ENCODE measurements around the gene AIMP2.
"Not testable (repeated sequence)": the region's sequence is repeated elsewhere in the genome, so short reads cannot be mapped to it uniquely, and the experiment has no call there.

The AIMP2 gene

DNA sequence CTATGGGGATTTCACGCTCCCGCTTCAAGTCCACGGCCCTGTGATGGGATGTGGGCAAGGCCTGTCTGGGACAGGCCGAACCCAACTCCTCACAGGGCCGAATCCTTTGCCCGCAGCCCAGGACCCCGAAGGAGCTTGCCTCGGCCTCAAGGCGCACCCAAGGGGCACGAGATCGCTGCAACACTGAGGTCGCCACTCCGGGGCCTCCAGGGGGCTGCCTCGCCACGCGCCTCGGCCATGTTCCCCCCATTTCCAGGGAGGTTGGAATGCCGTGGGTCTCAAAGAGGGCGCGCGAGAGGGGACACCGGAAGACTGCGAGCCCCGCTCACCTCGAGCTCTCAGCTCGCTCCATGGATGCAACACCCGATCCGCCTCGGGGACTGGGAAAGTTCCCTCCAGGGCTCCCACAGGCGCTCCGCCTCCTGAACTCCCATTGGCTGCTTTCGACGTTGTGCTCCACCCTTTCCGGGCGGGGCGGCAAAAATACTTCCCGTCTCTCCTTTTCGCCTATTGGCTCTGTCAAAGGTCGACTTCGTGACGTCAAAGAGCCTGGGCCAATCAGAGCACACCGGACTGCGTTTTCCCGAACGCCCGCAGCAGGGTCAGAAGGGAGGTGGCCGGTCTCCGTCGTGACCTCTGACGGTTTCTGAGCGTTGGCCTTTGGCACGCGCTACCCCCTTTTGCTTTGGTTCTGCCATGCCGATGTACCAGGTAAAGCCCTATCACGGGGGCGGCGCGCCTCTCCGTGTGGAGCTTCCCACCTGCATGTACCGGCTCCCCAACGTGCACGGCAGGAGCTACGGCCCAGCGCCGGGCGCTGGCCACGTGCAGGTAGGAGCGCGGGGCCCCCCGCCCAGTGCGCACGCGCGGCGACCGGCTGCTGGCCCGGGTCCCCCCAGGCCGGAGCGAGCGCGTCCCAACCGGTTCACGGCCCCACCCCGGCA lies at the start of gene AIMP2, which contains the start of gene PMS2:
AIMP2 (plus strand) TSS at position 605 of the 944 bp plus-strand sequence; CDS start at position 697, 92 bp downstream.
PMS2 (minus strand) TSS at position 382 of the 944 bp plus-strand sequence; CDS start at position 352, 30 bp downstream.
- peak; percentile 95 for DNase-seq

DNA sequence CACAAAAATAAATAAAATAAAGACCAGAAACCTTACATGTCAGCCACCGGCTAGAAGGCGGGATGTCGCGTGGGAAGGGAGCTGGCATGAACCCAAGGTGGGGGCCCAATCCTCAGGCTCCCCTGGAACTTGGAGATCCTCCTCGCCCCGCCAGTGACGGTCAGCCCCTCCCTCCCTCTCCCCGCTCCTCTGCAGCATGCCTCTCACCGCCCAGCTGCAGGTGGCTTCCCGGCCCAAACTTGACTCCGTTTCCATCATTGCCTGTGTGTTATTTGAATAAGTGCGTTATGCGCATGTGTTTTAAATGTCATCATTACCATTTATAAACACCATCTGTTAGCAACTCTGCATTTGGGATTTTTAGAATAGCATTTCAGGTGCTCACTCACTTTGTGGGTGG lies 45.9 kb upstream of the AIMP2 start:
- not testable (repeated sequence) for DNase-seq

DNA sequence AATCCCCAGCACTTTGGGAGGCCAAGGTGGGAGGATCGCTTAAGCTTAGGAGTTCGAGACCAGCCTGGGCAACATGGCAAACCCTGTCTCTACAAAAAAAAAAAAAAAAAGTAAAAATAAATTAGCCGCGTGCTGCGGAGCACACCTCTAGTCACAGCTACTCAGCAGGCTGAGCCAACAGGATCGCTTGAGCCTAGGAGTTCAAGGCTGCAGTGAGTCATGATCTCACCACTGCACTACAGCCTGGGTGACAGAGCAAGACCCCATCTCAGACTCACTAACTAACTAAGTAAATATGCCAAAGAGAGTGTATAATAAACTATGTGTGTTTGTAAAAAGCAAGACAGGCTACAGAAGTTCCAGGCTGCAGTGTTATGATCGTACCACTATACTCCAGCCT lies 45.3 kb upstream of the AIMP2 start:
- not testable (repeated sequence) for DNase-seq

DNA sequence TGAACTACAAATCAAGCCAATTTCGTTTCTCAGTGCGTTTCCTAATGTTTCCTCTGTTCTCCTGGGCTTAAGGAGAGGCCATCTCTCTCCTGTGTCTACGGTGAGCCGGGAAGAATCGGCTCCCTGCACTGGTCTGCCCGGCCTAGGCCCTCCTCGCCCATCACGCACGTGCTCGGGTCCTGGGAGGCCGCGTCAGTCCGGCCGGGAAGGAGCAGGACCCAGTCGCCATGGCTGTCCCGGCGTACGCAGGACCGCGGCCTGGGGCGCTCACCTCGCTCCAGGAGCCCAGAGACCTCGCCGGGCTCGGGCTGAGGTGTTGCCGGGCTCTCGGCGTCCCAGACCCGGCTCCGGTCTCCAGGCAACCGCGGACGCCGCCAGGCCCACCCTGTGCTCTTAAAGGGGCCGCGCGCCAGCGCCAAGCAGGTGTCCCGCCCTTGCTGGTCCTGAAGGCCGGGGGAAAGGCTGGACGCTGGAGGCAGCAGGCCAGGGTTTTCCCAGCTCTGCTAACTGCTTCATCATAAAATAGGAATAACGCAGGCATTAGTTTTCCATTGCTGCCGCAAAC lies 38.6 kb upstream of the AIMP2 start, which contains the start of gene RSPH10B:
RSPH10B (minus strand) TSS at position 343 of the 565 bp plus-strand sequence. CDS start 3,573 bp downstream, outside the sequence.
- DNase-seq, result not testable (repeated sequence)

DNA sequence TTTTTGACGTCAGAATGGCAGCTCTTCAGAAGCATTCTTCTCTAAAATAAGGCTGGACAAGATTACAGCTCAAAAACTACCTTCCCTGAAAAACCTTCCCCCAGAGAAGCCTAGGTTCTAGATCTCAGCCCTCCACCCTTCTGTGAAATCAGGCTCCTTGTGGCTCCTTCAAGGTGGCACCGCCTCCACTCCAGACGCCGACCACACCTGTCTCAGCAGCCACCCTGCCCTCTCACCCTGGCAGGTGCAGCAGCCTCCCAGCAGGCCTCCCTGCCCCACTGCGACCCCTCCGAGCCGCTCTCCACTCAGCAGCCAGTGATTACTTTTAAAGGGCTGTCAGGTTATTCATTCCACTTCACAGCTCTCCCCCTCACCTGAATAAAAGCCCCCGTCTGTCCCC lies 35.5 kb upstream of the AIMP2 start:
- not testable (repeated sequence) for DNase-seq

DNA sequence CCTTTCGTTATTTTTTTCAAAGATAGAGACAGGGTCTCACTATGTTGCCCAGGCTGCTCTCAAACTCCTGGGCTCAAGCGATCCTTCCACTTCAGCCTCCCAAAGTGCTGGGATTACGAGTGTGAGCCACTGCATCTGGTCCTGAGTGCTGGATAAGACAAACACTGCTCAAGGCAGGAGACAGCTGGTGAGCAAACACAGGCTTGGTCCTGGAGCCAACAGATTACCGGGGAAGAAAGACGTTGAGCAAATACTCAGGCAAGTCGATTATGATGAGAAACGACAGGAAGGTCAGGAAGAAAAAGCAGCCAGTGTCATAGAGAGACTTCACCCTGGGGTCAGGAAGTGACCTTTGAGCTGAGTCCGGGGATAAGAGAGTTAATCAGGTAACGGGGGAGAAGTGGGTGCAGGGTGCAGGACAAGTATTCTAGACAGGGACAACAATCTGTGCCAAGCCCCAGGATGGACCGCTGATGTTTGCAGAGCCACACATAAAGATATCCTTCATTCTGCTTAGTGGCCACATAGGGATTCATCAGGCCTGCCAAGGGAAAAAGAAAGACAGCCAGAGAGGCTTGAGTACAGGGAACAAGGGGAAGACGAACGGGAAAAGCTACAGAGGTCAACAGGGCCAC lies 29.3 kb upstream of the AIMP2 start:
- DNase-seq, result not testable (repeated sequence)

DNA sequence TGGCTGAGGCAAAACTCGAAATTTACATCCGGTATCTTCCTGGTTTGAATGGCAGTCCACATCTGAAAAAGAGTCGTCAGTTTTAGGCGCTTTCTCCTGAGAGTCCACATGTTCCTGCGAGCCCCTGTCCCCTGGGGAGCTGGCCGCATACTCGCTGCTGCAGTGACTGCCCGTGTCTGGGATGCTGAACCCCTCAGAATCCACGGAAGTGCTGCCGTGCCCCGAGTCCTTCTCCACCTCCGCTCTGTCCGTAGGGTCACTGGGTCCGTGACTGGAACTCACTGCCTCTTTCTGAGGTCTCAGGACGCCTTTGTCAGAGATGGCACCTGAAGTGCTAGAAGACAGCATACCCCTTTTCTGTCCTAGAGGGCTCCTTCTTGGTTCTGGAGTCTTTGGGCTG lies 22.0 kb upstream of the AIMP2 start:
- not testable (repeated sequence) for DNase-seq

DNA sequence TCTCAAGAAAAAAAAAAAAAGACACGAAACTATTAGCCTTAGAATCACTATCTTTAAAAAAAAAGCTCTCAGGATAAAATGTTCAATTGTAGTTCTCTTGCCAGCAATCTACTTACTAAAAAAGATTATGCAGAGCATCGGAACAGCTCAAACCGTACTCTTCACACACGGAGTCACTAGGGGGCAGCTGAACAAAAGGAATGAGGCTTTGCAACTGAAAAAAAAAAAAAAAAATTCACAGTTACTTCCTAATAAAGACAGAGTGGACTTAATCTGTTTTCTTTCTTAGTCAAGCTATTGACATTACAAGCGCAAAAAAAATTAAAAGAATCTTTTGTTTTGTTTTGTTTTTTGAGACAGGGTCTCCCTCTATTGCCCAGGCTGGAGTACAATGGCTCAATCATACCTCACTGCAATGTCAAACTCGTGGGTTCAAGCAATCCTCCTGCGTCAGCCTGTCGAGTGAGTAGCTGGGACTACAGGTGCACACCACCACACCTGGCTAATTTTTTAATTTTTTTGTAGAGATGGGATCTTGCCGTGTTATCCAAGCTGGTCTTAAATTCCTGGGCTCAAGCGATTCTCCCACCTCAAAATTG lies 11.8 kb upstream of the AIMP2 start:
- peak; percentile 33 for DNase-seq

DNA sequence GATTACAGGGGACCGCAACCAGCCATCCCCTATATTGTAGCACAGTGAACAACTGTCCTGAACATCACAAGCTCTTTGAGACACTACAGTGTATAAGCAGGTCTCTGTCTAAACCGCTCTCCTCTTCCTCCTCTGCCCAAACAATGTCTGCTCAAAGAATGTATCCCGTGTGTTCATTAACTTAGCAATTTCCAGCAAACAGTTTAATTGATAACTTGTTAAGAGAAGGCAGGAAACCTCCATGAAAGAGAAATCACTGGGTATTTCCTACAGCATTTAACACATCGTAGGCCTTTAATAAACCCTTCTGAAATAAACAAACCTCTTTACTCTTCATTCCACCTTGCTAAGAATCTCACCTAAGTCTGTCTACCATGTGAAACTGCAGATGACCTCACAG lies 1.7 kb upstream of the AIMP2 start:
- no peak for DNase-seq

DNA sequence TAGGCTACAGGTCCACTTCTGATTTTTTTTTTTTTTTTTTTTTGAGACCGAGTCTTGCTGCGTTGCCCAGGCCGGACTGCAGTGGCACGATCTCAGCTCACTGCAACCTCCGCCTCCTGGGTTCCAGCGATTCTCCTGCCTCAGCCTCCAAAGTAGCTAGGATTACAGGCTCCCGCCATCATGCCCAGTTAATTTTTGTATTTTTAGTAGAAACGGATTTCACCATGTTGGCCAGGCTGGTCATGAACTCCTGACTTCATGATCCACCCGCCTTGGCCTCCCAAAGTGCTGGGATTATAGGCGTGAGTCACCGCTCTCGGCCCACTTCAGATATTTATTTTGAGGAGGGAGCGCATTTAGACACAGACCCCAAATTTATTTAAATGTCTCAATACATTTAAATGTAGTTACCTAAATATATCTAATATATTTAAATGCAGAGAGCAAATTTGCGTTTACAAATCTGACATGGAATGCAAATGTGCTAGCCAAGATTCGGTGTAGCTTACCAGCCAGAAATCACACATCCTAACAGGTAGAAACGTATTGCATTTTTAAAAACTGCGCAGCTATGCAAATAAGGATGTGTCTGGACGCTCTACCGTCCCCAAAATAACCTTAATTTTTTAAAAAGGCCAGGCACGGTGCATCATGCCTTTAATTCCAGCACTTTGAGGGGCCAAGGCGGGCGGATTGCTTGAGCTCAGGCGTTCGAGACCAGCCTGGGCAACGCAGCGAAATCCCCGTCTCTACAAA lies 1.1 kb upstream of the AIMP2 start:
- DNase-seq, result not testable (repeated sequence)

DNA sequence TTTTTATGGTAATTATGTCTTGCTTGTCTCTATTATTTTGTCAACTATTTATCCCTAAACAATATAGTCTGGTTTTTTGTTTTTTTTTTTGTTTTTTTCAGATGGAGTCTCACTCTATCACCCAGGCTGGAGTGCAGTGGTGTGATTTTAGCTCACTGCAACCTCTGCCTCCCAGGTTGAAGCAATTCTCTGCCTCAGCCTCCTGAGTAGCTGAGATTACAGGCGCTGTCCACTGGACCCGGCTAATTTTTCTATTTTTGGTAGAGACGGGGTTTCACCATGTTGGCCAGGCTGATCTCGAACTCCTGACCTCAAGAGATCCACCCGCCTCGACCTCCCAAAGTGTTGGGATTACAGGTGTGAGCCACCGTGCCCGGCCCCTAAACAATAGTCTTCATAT lies 1.3 kb downstream of the AIMP2 start:
- not testable (repeated sequence) for DNase-seq

DNA sequence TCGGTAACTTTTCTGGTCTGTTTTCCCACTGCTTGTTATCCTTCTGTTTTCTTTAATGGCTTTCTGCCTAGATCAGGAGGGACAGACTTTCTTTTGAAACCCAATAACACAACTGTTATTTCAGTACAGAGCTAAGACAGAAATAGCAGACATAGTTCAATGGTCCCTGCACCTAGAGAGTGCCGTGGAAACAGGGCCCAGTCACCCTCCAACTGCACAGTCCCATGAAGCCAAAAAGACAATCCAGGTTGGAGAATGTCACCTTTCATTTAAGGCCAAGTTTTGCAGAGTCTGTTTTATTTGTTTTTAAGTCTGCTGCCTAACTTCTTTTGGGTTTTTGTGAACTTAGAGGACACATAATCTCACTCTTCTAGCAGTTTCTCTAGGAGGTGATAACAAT lies 2.5 kb downstream of the AIMP2 start:
- DNase-seq, result no peak

DNA sequence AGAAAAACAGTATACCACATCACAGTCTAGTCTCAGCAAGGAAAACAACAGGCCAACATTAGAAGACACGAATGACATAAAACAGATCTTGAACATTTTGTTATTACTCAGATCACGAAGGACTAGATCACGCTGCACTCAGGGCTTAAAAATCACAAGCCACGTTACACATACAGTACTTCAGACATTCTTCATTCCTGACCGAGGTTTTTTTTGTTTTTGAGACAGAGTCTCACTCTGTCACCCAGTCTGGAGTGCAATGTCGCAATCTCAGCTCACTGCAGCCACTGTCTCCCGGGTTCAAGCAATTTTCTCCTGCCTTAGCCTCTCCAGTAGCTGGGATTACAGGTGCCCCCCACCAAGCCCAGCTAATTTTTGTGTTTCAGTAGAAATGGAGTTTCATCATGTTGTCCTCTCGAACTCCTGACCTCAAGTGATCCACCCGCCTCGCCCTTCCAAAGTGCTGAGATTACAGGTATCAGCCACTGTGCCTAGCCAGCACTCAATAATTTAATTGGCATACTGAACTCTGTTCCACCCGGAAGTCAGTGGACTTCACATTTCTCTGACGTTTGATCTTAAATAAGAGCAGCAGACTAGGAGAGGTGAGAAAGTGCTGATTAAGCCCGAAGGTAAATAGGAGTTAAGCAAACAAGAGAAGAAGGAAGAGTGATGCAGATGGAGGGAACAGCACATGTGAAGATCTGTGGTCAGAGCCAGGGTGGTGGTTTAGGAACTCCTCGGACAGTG lies 3.5 kb downstream of the AIMP2 start:
- DNase-seq, result no peak

DNA sequence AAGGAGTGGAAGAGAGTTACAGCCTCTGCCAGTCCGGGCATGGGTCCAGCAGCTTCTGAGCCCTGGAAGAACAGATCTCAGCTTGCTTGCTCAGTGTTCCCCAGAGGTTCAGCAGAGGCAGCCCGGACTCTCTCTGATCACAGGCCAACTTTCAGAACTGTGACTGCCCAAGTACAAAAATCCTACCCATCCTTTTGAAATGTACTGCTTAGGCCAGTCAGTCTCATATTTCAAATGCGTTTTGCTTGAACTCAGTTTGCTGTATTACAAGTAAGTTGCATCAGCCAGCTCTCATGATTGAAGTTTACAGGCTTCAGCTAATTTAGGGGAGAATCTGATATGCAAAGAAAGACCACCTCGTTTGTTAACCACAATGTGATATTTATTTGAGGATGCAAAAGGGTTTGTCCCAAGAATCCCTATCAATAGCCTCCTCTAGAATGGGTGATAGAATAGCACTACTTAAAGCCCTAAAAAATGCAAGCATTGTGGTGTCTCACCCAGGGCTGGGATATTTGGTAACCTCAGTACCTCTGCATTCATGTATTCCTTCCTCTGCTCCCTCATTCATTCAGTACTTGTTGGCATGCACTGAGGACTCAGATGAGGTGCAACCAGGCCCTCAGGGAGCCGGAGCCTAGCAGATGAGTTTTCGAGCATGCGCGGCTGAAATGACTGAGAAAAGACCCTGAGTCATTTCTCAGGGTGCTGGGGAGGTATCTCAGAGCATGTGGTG lies 7.0 kb downstream of the AIMP2 start:
- DNase-seq, result no peak

DNA sequence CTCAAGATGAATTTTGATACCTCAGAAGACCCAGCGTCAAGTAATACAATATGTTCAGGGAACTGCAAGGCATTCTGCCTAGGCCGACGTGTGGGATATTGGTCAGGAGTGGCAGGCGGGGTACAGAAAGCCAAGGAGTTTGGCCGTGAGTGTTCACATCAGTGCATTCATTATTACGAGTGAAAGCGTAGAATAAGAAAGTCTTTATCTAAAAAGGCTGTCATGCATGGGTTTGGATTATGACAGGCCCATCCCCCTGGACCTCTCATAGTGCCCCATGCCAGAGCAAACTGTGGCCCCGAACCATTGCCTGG lies 7.5 kb downstream of the AIMP2 start:
- no peak for DNase-seq

DNA sequence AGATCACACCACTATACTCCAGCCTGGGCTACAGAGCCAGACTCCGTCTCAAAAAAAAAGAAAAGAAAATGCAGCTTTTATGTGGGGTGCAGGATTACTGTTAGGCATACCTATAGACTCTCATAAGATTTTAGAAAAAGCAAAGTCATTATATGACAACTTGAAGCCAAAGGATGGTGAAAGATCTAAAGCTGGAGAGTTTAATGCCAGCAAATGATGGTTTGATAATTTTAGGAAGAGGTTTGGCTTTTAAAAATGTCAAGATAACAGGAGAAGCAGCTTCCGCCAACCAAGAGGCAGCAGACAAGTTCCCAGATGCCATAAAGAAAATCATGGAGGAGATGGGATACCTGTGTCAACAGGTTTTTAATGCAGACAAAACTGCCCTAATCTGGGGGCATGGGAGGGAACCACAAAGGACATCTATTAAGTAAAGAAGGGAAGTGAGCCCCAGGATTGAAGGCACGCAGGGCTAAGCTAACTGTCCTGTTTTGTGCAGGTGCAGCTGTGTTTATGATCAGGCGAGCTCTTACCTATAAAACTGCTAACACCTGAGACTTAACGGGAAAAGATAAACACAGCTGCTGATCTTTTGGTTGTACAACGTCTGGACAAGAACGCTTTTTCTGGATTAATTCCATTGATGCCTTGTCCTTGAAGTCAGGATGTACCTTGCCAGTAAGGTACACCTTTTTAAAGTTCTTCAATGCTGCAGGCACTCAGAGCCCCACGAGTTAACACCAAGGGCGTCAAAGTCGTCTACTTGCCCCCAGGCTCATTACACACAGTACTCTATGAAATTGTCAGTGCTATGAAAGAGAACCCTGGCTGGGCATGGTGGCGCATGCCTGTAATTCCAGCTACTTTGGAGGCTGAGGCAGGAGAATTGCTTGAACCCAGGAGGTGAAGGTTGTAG lies 11.6 kb downstream of the AIMP2 start:
- DNase-seq, result no peak

DNA sequence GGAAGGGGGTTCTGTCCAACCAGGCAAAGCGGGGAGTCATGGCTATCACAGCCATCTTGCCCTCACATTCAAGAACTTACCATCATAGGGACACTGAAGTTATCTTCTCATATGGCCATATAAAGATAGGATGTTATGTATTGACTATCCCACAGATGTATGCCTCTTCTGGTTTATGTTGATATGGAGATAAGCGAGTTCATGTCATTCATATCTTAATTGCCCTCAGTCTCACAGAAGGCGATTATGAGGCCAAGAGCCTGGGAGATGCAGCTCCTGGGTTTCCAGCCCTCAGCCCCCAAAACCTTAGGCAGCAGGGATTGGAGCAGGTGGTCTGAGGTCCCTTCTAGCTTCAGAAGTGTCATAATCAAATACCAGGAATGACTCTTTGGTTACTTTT lies 13.6 kb downstream of the AIMP2 start:
- no peak for DNase-seq

DNA sequence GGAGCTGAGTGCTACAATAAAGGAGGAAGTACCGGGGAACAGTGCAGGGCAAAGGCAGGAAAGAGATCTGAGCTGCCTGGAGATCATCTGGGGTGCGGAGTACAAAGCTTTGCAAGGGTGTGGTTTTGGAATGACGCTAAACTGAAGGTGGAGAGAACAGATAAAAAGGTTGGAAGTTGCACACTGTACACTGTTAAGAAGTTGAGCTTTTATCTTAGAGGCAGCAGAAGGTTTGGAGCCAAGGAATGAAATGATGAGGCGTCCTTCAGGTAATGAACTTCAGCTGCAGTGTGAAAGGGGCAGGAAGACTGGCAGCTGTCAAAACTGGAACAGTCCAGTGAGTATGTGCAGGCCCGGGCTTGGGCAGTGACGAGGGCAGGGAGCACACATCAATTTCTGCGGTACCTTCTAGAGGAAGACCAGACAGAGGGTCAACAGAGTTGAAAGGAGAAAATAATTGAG lies 14.9 kb downstream of the AIMP2 start:
- no peak for DNase-seq

DNA sequence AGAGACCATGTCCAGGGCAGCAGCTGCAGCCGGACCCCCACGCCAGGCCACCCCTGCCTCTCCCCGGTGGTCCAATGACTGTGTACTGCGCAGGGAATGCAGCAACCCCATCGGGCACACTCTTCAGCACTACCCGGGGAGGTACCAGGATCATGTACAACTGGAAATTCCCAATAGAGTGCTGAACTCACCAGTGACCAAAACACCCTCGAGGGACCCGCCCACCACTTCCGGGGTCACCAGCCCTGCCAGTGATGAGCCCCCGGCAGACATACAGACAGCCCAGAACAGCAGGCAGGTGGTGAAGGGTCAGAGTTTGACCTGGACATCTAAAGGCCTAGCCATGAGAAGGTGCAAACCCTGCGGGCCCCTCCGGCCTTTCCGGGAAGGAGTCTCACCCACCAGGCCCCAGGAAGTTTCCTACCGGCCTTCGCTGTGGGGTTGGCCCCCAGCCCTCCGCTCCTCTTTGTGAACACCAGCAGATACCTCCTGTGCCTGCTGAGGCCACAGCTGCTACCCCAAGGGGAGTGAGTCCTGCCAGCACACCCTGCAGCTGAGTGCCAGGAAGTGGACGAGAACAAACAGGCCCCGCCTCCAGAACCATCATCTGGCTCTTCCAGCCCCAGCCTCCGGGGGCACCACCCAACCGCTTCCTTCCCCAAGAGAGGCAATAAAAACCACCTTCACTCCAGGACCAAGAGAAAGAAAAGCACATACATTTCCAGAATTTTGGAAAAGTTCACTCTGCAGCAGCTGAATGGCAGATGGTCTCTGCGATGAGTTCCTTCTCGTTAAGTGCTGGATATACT lies 17.1 kb downstream of the AIMP2 start:
- peak; percentile 67 for DNase-seq

All from activated T-cell treated with anti-CD3 and anti-CD28 coated beads, Interleukin-2, amount 50 U/mL, for 1 hour (primary cell).